Measurements from ENCODE around the gene DCLK1.

The DCLK1 gene

GRCh38 chr13:35818633-35819067 is 312.5 kb downstream of the DCLK1 start:
- H3K4me1 Mint-ChIP-seq (ENCODE audit: low read depth) = no peaks in the 10 kb centered on the region

GRCh38 chr13:35817642-35818607 is 313.3 kb downstream of the DCLK1 start:
- no peaks in the 10 kb centered on the region for H3K9me3 Mint-ChIP-seq
- no peaks in the 10 kb centered on the region for H3K36me3 Mint-ChIP-seq (ENCODE audit: low read depth)
- peaks cover 4% of the 10 kb centered on the region for H3K27me3 Mint-ChIP-seq
- H3K4me1 Mint-ChIP-seq (ENCODE audit: low read depth) = no peaks in the 10 kb centered on the region
- no peak overlapping the region for H3K4me3 Mint-ChIP-seq
- no peak overlapping the region for H3K27ac Mint-ChIP-seq

More at GRCh38 chr13:35818633-35819067, 312.5 kb downstream of the DCLK1 start:
- Mint-ChIP-seq H3K27ac (no peak overlapping the region), H3K36me3 (ENCODE audit: low read depth) (no peaks in the 10 kb centered on the region), H3K9me3 (no peaks in the 10 kb centered on the region), H3K27me3 (peaks cover 4% of the 10 kb centered on the region), H3K4me3 (no peak overlapping the region)

GRCh38 chr13:35814605-35815011 is 316.6 kb downstream of the DCLK1 start:
- Mint-ChIP-seq H3K9me3 (no peaks in the 10 kb centered on the region), H3K27me3 (peaks cover 4% of the 10 kb centered on the region), H3K36me3 (ENCODE audit: low read depth) (no peaks in the 10 kb centered on the region), H3K27ac (no peak overlapping the region), H3K4me1 (ENCODE audit: low read depth) (no peaks in the 10 kb centered on the region), H3K4me3 (no peak overlapping the region)

GRCh38 chr13:35812736-35813135 is 318.4 kb downstream of the DCLK1 start:
- H3K9me3 Mint-ChIP-seq = no peaks in the 10 kb centered on the region
- no peaks in the 10 kb centered on the region for H3K27me3 Mint-ChIP-seq
- H3K36me3 Mint-ChIP-seq (ENCODE audit: low read depth) = no peaks in the 10 kb centered on the region
- H3K4me1 Mint-ChIP-seq (ENCODE audit: low read depth) = no peaks in the 10 kb centered on the region
- H3K27ac Mint-ChIP-seq = no peak overlapping the region
- no peak overlapping the region for H3K4me3 Mint-ChIP-seq

GRCh38 chr13:35810321-35810720 is 320.9 kb downstream of the DCLK1 start:
- Mint-ChIP-seq H3K27ac (no peak overlapping the region), H3K9me3 (no peaks in the 10 kb centered on the region), H3K36me3 (ENCODE audit: low read depth) (no peaks in the 10 kb centered on the region), H3K4me3 (no peak overlapping the region), H3K4me1 (ENCODE audit: low read depth) (no peaks in the 10 kb centered on the region), H3K27me3 (no peaks in the 10 kb centered on the region)

- no peaks in the 10 kb centered on the region for H3K27me3 Mint-ChIP-seq
- no peaks in the 10 kb centered on the region for H3K4me1 Mint-ChIP-seq (ENCODE audit: low read depth)
- no peaks in the 10 kb centered on the region for H3K9me3 Mint-ChIP-seq
- no peaks in the 10 kb centered on the region for H3K36me3 Mint-ChIP-seq (ENCODE audit: low read depth)
- no peak overlapping the region for H3K27ac Mint-ChIP-seq
- H3K4me3 Mint-ChIP-seq = no peak overlapping the region
Observed at GRCh38 chr13:35808846-35809245, 322.3 kb downstream of the DCLK1 start.

- Mint-ChIP-seq H3K27me3 (no peaks in the 10 kb centered on the region), H3K4me3 (no peak overlapping the region), H3K4me1 (ENCODE audit: low read depth) (no peaks in the 10 kb centered on the region), H3K27ac (no peak overlapping the region), H3K9me3 (no peaks in the 10 kb centered on the region), H3K36me3 (ENCODE audit: low read depth) (no peaks in the 10 kb centered on the region)
Observed at GRCh38 chr13:35804901-35805300, 326.3 kb downstream of the DCLK1 start.

GRCh38 chr13:35797991-35798390 is 333.2 kb downstream of the DCLK1 start:
- Mint-ChIP-seq H3K27ac (no peak overlapping the region), H3K4me3 (no peak overlapping the region), H3K27me3 (no peaks in the 10 kb centered on the region), H3K4me1 (ENCODE audit: low read depth) (no peaks in the 10 kb centered on the region), H3K36me3 (ENCODE audit: low read depth) (no peaks in the 10 kb centered on the region), H3K9me3 (no peaks in the 10 kb centered on the region)

GRCh38 chr13:35797244-35797643 is 333.9 kb downstream of the DCLK1 start:
- Mint-ChIP-seq H3K4me3 (no peak overlapping the region), H3K27ac (no peak overlapping the region), H3K27me3 (no peaks in the 10 kb centered on the region), H3K4me1 (ENCODE audit: low read depth) (no peaks in the 10 kb centered on the region), H3K9me3 (no peaks in the 10 kb centered on the region), H3K36me3 (ENCODE audit: low read depth) (no peaks in the 10 kb centered on the region)

GRCh38 chr13:35796623-35797022 is 334.6 kb downstream of the DCLK1 start:
- Mint-ChIP-seq H3K4me1 (ENCODE audit: low read depth) (no peaks in the 10 kb centered on the region), H3K9me3 (no peaks in the 10 kb centered on the region), H3K36me3 (ENCODE audit: low read depth) (no peaks in the 10 kb centered on the region), H3K27me3 (no peaks in the 10 kb centered on the region), H3K4me3 (no peak overlapping the region), H3K27ac (no peak overlapping the region)

- no peaks in the 10 kb centered on the region for H3K36me3 Mint-ChIP-seq (ENCODE audit: low read depth)
- no peaks in the 10 kb centered on the region for H3K9me3 Mint-ChIP-seq
- no peaks in the 10 kb centered on the region for H3K4me1 Mint-ChIP-seq (ENCODE audit: low read depth)
- H3K4me3 Mint-ChIP-seq = no peak overlapping the region
- peaks cover 2% of the 10 kb centered on the region for H3K27me3 Mint-ChIP-seq
- H3K27ac Mint-ChIP-seq = no peak overlapping the region
Observed at GRCh38 chr13:35794734-35795389, 336.3 kb downstream of the DCLK1 start.

- no peaks in the 10 kb centered on the region for H3K4me1 Mint-ChIP-seq (ENCODE audit: low read depth)
- no peak overlapping the region for H3K27ac Mint-ChIP-seq
- peaks cover 3% of the 10 kb centered on the region for H3K27me3 Mint-ChIP-seq
- no peaks in the 10 kb centered on the region for H3K36me3 Mint-ChIP-seq (ENCODE audit: low read depth)
- no peak overlapping the region for H3K4me3 Mint-ChIP-seq
- no peaks in the 10 kb centered on the region for H3K9me3 Mint-ChIP-seq
Observed at GRCh38 chr13:35793823-35794222, 337.4 kb downstream of the DCLK1 start.

- no peaks in the 10 kb centered on the region for H3K4me1 Mint-ChIP-seq (ENCODE audit: low read depth)
- H3K4me3 Mint-ChIP-seq = no peak overlapping the region
- H3K27me3 Mint-ChIP-seq = peaks cover 3% of the 10 kb centered on the region
- H3K9me3 Mint-ChIP-seq = no peaks in the 10 kb centered on the region
- H3K27ac Mint-ChIP-seq = no peak overlapping the region
- H3K36me3 Mint-ChIP-seq (ENCODE audit: low read depth) = no peaks in the 10 kb centered on the region
Observed at GRCh38 chr13:35792911-35793310, 338.3 kb downstream of the DCLK1 start.

- no peak overlapping the region for H3K4me3 Mint-ChIP-seq
- no peak overlapping the region for H3K27ac Mint-ChIP-seq
- peaks cover 3% of the 10 kb centered on the region for H3K27me3 Mint-ChIP-seq
- no peaks in the 10 kb centered on the region for H3K36me3 Mint-ChIP-seq (ENCODE audit: low read depth)
- no peaks in the 10 kb centered on the region for H3K9me3 Mint-ChIP-seq
- no peaks in the 10 kb centered on the region for H3K4me1 Mint-ChIP-seq (ENCODE audit: low read depth)
Observed at GRCh38 chr13:35792021-35792420, 339.2 kb downstream of the DCLK1 start.

- H3K36me3 Mint-ChIP-seq (ENCODE audit: low read depth) = no peaks in the 10 kb centered on the region
- no peak overlapping the region for H3K4me3 Mint-ChIP-seq
- H3K27me3 Mint-ChIP-seq = peaks cover 3% of the 10 kb centered on the region
- H3K27ac Mint-ChIP-seq = no peak overlapping the region
- H3K4me1 Mint-ChIP-seq (ENCODE audit: low read depth) = no peaks in the 10 kb centered on the region
- H3K9me3 Mint-ChIP-seq = no peaks in the 10 kb centered on the region
Observed at GRCh38 chr13:35791184-35791851, 339.9 kb downstream of the DCLK1 start.

Data from stimulated activated naive CD8-positive, alpha-beta T cell treated with anti-CD3 and anti-CD28 coated beads, Interleukin-15, Interleukin-2, amounts not matched to agents 100 ng/mL and 50 ng/mL, for 24 hours (primary cell).